Glutamatergic neuron (in vitro differentiated cells): ENCODE measurements around the gene PDE6G. TPM values are rescaled to one million over a fixed set of nuclear protein-coding genes. Genes with fewer than 3 reads are reported as not detected.

ENCODE experiments used
- DNase-seq: peaks from one replicate; pipeline ENCODE4 v3.0.0; 2022
- H3K27ac Mint-ChIP-seq: one replicate; pipeline ENCODE4 v1.8.0; 2020; ENCODE audit warnings: mild to moderate bottlenecking, mixed read lengths, inconsistent platforms; ENCODE audit not compliant: unreplicated experiment
- H3K27me3 Mint-ChIP-seq: one replicate; pipeline ENCODE4 v1.8.0; 2020; ENCODE audit warnings: mild to moderate bottlenecking, moderate library complexity, mixed read lengths, inconsistent platforms; ENCODE audit not compliant: unreplicated experiment
- H3K36me3 Mint-ChIP-seq: one replicate; pipeline ENCODE4 v1.8.0; 2020; ENCODE audit warnings: mild to moderate bottlenecking, mixed read lengths, inconsistent platforms; ENCODE audit not compliant: unreplicated experiment
- H3K4me1 Mint-ChIP-seq: one replicate; pipeline ENCODE4 v1.8.0; 2020; ENCODE audit warnings: mild to moderate bottlenecking, low read depth, mixed read lengths, inconsistent platforms; ENCODE audit not compliant: unreplicated experiment
- H3K4me3 Mint-ChIP-seq: one replicate; pipeline ENCODE4 v1.8.0; 2020; ENCODE audit warnings: mild to moderate bottlenecking, mixed read lengths, inconsistent platforms; ENCODE audit not compliant: unreplicated experiment
- H3K9me3 Mint-ChIP-seq: one replicate; pipeline ENCODE4 v1.8.0; 2020; ENCODE audit warnings: mild to moderate bottlenecking, moderate library complexity, mixed read lengths, inconsistent platforms; ENCODE audit not compliant: unreplicated experiment
- CTCF ChIP-seq: fragments of 200-600 bp; sonication (generic); IDR thresholded peaks from one replicate; pipeline ENCODE4 v1.5.0; 2021; ENCODE audit not compliant: partially characterized antibody, unreplicated experiment
- total RNA-seq: library from RNA; stranded (reverse); fragmentation: NEBNext Ultra II Directional; extraction: Animal tissue kit (Norgen Biotek cat#: 25700); gene quantifications from one replicate; pipeline ENCODE4 v1.2.1, GENCODE V29; 2021; ENCODE audit not compliant: unreplicated experiment

The PDE6G gene
- total RNA-seq, 1 donor from 2014 or later: not detected

- no peak for TF ChIP-seq CTCF
- no peak for DNase-seq
- H3K4me3 Mint-ChIP-seq: no peak overlapping the region
- peak overlapping the region; percentile 12 for H3K27ac Mint-ChIP-seq
- peaks cover 6% of the 10 kb centered on the region for H3K4me1 Mint-ChIP-seq
- H3K36me3 Mint-ChIP-seq: no peaks in the 10 kb centered on the region
- peaks cover 10% of the 10 kb centered on the region for H3K27me3 Mint-ChIP-seq
- peaks cover 5% of the 10 kb centered on the region for H3K9me3 Mint-ChIP-seq
Measured at GRCh38 chr17:81652906-81653771, 3.2 kb downstream of the PDE6G start.

GRCh38 chr17:81651692-81652091 lies 4.7 kb downstream of the PDE6G start:
- Mint-ChIP-seq H3K27ac (no peak overlapping the region), H3K9me3 (peaks cover 5% of the 10 kb centered on the region), H3K36me3 (no peaks in the 10 kb centered on the region), H3K4me1 (peaks cover 2% of the 10 kb centered on the region), H3K4me3 (no peak overlapping the region), H3K27me3 (peaks cover 17% of the 10 kb centered on the region)
- DNase-seq: no peak
- TF ChIP-seq CTCF: no peak

- no peak for DNase-seq
- no peaks in the 10 kb centered on the region for H3K36me3 Mint-ChIP-seq
- peaks cover 5% of the 10 kb centered on the region for H3K9me3 Mint-ChIP-seq
- H3K27ac Mint-ChIP-seq: no peak overlapping the region
- no peak overlapping the region for H3K4me3 Mint-ChIP-seq
- peaks cover 17% of the 10 kb centered on the region for H3K27me3 Mint-ChIP-seq
- TF ChIP-seq CTCF: no peak
- H3K4me1 Mint-ChIP-seq: peaks cover 2% of the 10 kb centered on the region
Measured at GRCh38 chr17:81650951-81651350, 5.4 kb downstream of the PDE6G start.

GRCh38 chr17:81648707-81649085 lies 7.6 kb downstream of the PDE6G start:
- TF ChIP-seq CTCF: no peak
- Mint-ChIP-seq H3K27ac (no peak overlapping the region), H3K27me3 (peaks cover 19% of the 10 kb centered on the region), H3K4me3 (no peak overlapping the region), H3K9me3 (peaks cover 5% of the 10 kb centered on the region), H3K36me3 (no peaks in the 10 kb centered on the region), H3K4me1 (peaks cover 2% of the 10 kb centered on the region)
- DNase-seq: no peak

- Mint-ChIP-seq H3K27ac (no peak overlapping the region), H3K4me1 (peaks cover 2% of the 10 kb centered on the region), H3K36me3 (no peaks in the 10 kb centered on the region), H3K27me3 (peaks cover 19% of the 10 kb centered on the region), H3K4me3 (no peak overlapping the region), H3K9me3 (peaks cover 5% of the 10 kb centered on the region)
- no peak for DNase-seq
- no peak for TF ChIP-seq CTCF
Measured at GRCh38 chr17:81648013-81648706, 8.2 kb downstream of the PDE6G start.
